Measurements from ENCODE around the gene ENTR1. TPM values are rescaled to one million over a fixed set of nuclear protein-coding genes. Genes with fewer than 3 reads are reported as not detected.

ENTR1 gene, protein sequence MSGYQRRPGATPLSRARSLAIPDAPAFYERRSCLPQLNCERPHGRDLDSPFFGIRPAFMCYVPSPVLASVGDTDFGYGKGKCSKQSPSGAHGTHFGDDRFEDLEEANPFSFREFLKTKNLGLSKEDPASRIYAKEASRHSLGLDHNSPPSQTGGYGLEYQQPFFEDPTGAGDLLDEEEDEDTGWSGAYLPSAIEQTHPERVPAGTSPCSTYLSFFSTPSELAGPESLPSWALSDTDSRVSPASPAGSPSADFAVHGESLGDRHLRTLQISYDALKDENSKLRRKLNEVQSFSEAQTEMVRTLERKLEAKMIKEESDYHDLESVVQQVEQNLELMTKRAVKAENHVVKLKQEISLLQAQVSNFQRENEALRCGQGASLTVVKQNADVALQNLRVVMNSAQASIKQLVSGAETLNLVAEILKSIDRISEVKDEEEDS
- 10 to 100 TPM; 24.4 to 54.3 TPM for total RNA-seq

DNA sequence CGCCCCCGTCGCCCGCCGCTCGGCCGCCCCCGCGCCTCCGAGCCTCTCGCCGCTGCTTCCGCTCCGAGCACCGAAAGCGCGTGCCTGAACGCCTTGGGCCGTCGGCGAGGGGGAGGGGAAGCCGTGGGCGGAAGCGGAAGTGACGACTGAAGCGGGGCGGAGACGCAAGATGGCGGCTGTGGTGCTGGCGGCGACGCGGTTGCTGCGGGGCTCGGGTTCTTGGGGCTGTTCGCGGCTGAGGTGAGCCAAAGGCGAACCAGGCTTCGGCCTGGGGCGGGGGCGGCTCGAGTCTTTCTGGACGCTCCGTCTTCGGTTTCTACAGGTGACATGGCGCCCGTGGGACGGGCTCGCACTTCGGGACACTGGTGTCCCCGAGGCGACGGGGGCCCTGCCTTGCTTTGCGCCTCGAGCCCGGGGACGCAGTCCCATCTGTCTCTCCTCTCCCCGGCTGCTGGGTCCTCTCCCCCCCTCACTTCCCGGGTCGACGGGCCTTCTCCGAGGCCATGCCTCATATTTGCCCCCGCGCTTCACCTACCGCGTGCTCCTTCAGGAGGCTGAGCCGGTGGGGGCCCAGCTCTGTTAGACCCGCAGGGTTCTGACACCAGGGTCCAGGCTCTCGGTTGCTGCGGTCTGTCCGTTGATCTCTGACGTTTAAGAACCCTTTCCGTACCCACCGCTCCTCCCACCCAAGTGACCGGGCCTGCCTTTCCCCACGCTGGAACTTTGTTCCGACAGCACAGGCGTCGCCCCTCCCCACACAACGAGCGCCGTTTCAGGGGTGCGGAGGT lies at the start of gene ENTR1, which contains the start of gene PMPCA:
Gene ENTR1, minus strand, starts transcription at position 115 of the 788 bp plus-strand sequence. CDS start 217 bp downstream, outside the sequence.
Gene PMPCA, plus strand, starts transcription at position 159 of the 788 bp plus-strand sequence. Its CDS starts 11 bp downstream, at position 170.

DNA sequence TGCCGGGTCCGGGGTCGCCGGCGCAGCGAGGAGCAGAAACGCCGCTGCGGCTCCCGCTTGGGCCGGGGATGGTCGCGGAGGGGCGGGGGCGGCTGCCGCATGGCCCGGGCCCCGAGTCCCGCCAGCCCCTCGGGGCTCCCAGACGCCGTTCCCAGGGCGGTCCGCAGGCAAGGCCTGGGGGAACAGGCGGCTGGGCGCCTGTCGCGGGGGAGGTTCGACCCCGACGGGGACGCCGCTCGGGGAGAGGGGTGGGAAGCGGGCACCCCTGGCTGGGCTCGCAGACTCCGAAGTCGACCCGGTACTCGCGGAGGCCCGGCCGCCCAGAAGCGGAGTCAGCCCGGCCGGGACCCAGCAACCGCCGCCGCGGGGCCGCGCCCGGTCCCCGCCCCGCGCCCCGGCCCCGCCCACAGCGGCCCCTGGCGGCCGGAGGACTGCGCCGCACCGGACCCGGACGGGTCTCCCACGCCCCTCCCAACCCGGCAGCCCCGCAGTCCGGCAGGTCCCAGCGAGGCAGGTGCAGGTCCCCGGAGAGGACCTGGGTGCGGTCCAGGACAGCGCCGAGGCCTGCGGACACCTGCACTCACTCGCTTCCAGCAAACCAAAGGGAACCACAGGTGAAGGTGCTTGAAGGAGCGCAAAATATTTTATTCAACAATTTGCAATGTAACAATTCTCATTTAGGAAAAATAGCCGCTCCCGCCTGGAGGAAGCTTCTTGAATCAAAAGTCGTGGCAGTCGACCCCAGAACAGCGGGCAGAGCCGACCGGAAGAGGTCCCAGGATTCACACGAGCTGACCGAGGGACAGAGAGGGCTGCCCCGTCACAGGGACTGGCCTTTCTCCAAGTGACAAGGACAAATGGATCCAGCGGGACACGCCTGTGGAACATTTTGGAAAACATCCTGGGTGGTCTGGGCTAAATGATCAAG lies 29.3 kb upstream of the ENTR1 start, which contains the start of gene INPP5E:
Gene INPP5E, minus strand, starts transcription at position 365 of the 928 bp plus-strand sequence. CDS start 426 bp downstream, outside the sequence.

DNA sequence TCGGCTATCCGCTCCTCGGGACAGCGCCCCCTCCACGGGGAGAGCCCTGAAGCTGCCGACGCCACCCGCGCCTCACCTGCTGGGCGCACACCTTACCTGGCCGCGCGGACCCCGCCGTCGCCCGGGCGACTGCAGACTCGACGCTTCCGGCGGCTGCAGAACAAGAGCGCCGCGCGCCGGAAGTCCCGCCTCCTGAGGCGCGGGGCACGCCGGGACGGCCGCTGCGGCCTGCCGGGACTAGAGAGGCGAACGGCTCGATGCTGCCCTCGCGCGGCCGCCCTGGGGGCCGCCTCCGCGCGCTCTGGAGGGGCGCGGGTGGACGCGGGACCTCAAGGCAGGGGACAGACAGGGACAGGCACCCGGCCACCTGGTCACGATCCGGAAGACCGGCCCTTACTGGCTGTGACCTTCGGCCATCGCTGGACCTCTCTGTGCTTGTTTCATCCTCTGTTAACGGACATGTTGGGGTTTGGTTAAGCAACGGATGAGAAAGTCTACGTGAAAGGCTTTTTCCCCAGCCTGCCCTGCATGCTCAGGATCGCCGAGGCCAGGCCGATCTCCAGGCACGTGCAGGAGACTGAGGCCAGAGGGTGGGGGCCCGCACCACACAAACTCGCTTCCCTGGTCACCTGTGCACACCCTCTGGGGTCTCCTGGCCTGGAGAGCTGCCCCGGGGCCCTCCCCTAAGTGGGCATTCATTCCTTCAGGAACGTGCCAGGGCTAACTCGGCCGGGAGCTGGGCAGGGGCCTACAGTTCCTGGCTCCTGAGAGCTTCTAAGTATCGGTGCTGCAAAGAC lies 10.2 kb downstream of the ENTR1 start, which contains the start of gene SNAPC4:
Gene SNAPC4, minus strand, starts transcription at position 133 of the 797 bp plus-strand sequence. CDS start 1,742 bp downstream, outside the sequence.

DNA sequence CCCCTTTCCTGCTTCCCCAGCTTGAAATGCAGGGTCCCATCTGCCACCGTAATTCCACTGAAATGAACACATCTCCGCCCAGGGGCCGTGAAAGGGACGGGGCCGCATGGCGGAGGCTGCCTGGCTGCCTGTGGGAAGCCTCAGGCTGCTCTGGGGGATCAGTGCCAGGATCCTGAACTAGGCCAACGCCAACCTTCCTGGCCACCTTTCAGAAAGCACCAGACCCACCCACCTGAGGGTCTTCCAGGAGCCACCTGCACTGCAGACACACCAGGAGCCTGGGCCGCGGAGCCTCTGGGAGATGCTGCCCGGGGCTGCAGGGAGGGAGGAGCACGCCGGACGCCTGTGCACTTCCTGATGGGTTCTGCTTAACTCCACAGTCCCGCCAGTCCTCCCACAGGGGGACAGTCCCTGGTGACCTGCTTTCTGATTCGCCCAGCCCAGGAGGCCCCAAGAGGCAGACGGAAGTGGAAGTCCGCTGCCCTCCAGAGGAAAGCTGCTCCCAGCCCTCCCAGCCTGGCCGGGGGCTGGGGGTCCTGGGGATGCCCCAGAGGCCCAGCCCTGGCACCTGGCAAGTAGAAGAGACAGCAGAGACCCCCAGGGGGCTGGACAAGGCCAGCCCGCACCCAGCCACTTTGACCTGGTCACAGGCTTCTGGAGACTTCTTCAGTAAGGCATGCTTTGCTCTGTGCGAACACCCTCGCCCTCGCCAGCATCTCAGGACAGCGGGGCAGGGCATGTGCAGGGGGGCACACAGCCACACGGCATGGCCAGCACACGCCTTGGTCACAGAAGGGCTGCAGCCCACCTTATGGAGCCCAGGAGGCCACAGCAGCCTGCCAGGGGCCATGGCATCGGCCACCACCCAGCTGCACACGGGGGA lies 36.9 kb downstream of the ENTR1 start, which contains the start of gene CARD9:
Gene CARD9, minus strand, starts transcription at position 370 of the 883 bp plus-strand sequence. CDS start 1,591 bp downstream, outside the sequence.

DNA sequence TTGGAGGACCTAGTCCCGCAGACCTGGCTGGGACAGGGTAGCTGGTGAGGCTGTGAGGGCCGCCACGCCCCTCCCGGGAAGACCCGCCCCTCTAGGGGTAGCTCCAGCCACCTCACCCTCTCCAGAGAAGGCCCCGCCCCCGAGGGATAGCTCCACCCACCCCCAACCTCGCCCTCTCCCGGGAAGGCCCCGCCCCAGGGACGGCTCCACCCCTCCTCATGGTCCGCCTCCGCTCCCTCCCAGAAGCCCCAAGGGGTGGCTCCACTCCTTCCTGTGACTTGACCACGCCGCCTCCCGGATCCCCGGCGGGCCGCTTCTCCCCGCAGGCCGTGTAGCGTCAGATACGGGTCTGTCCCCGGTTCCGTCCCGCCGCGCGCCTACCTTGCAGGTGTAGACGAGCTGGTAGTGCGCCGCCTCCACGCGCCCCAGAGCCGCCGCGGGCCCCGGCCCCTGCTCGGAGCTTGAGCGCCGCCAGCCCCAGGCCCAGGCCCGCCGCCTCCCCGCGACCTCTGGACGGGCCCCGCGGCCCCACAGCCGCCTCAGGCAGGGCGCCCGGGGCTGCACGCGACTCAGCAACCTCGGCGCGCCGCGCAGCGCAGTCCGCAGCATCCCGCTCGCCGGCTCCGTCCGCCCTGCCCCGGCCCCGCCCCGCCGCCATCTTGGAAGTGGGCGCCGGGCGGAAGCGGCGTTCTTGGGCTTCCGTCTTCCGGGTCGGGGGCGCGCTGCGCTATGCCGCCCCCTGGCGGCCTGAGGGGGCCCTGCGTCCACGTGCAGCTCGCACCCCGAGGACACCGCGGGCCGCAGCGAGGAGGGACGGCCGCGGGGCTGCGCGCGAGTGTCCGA lies 47.1 kb downstream of the ENTR1 start, which contains the start of gene DNLZ:
Gene DNLZ, minus strand, starts transcription at position 639 of the 843 bp plus-strand sequence. Its CDS starts 30 bp downstream, at position 609.

Other genes with a start within 250 kb of the ENTR1 start
- gene LHX3, start 205.5 kb downstream of the ENTR1 start, total RNA-seq = not detected
- gene QSOX2, start 164.8 kb downstream of the ENTR1 start, total RNA-seq = 10 to 100 TPM in 1 of 2 donors, 1 to 10 TPM in 1; 9.6 to 12.3 TPM
- not detected for gene CCDC187, start 106.5 kb downstream of the ENTR1 start, total RNA-seq
- gene GPSM1, start 83.1 kb downstream of the ENTR1 start, total RNA-seq = 10 to 100 TPM; 19.3 to 24.6 TPM
- 1 to 10 TPM; 5.3 to 5.5 TPM for gene DNLZ, start 46.9 kb downstream of the ENTR1 start, total RNA-seq
- gene CARD9, start 36.9 kb downstream of the ENTR1 start, total RNA-seq = under 1 TPM; under 0.01 to 0.33 TPM
- 10 to 100 TPM in 1 of 2 donors, 1 to 10 TPM in 1; 7.6 to 12.0 TPM for gene SNAPC4, start 10.4 kb downstream of the ENTR1 start, total RNA-seq
- 10 to 100 TPM; 41.6 to 63.9 TPM for gene PMPCA, start within 50 bp of the ENTR1 start, total RNA-seq
- gene INPP5E, start 29.2 kb upstream of the ENTR1 start, total RNA-seq = 10 to 100 TPM in 1 of 2 donors, 1 to 10 TPM in 1; 8.0 to 12.7 TPM
- 10 to 100 TPM; 19.6 to 26.6 TPM for gene SEC16A, start 72.4 kb upstream of the ENTR1 start, total RNA-seq
- gene NOTCH1, start 135.4 kb upstream of the ENTR1 start, total RNA-seq = 10 to 100 TPM in 1 of 2 donors, 1 to 10 TPM in 1; 9.6 to 23.0 TPM

Data from melanocyte of skin (primary cell).